ENCODE results near the gene CCDC24. TPM values are rescaled to one million over a fixed set of nuclear protein-coding genes. Genes with fewer than 3 reads are reported as not detected.

The CCDC24 gene
- total and polyA plus RNA-seq, 2 of the 4 experiments (the other 2 are of a cell fraction) = 1.4 to 4.6 TPM

DNA sequence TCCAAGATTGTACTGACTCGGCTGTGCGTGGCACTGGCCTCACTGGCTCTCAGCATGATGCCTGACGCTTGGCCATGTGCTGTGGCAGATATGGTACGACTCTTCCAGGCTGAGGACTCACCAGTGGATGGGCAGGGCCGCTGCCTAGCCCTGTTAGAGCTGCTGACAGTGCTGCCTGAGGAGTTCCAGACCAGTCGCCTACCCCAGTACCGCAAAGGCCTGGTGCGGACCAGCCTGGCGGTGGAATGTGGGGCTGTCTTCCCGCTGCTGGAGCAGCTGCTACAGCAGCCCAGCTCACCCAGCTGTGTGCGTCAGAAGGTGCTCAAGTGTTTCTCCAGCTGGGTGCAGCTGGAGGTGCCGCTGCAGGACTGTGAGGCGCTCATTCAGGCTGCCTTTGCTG, 41.7 kb upstream of the CCDC24 start:
- Histone ChIP-seq H3K4me2 (ENCODE audit: low read depth, low read length) (no peak overlapping the region), H4K8ac (ENCODE audit: low read depth in 2 of 2, low read length in 2 of 2) (no peak overlapping the region), H3K4me1 (ENCODE audit: control insufficient read depth, insufficient read depth, low read length) (peaks cover 15% of the 10 kb centered on the region), H2AK9ac (replicated peaks; ENCODE audit: low read depth, low read length, poor library complexity) (no peak overlapping the region), H2BK15ac (ENCODE audit: low read depth, low read length) (no peak overlapping the region), H2AFZ (replicated peaks; ENCODE audit: low read length, poor library complexity) (no peak overlapping the region), H4K91ac (ENCODE audit: insufficient read depth, low read depth, low read length) (no peak overlapping the region), H3K14ac (replicated peaks; ENCODE audit: low read depth, low read length) (no peak overlapping the region), H3K4ac (ENCODE audit: low read depth, low read length) (no peak overlapping the region), H3K27ac (ENCODE audit: insufficient read depth, low read length) (no peak overlapping the region), H3K9ac (ENCODE audit: low read depth, low read length) (no peak overlapping the region), H3K9me1 (ENCODE audit: insufficient read depth, low read length) (peaks cover 11% of the 10 kb centered on the region), H4K20me1 (ENCODE audit: insufficient read depth, low read length) (peaks cover 19% of the 10 kb centered on the region), H2AK5ac (ENCODE audit: low read depth, low read length) (no peak overlapping the region), H3K23ac (ENCODE audit: low read depth, low read length) (no peak overlapping the region), H3K56ac (ENCODE audit: extremely low read depth, insufficient read depth, low read length) (no peak overlapping the region), H2BK120ac (ENCODE audit: low read depth, low read length) (no peak overlapping the region), H4K5ac (ENCODE audit: low read depth, low read length) (no peak overlapping the region), H3K79me1 (ENCODE audit: low read depth in 1 of 2, low read length in 2 of 2) (peaks cover 26 to 62% of the 10 kb centered on the region in 2 experiments), H3K27me3 (ENCODE audit: control insufficient read depth, insufficient read depth, low read length) (no peaks in the 10 kb centered on the region), H3K9me3 (ENCODE audit: control insufficient read depth, insufficient read depth, low read length) (no peaks in the 10 kb centered on the region), H3K18ac (ENCODE audit: low read depth, low read length) (no peak overlapping the region), H3K4me3 (ENCODE audit: insufficient read depth, low read depth, low read length) (no peak overlapping the region), H2BK20ac (ENCODE audit: low read depth, low read length) (no peak overlapping the region), H2BK5ac (ENCODE audit: low read depth, low read length, poor library complexity, severe bottlenecking) (no peak overlapping the region), H3K36me3 (ENCODE audit: control insufficient read depth, insufficient read depth, low read length) (peaks cover 5% of the 10 kb centered on the region)
- no TSS peak for BruUV-seq (replicated peaks)
- POLR2A ChIA-PET (ENCODE audit: unreplicated experiment) = no interaction called here
- 91% methylated on average over 13 of the region's 13 CpGs; no CpG with 5 or more reads in 1 of the 2 experiments for WGBS, 2 experiments (ENCODE audit: extremely low coverage in 2 of 2, insufficient read length in 1 of 2)
- TF ChIP-seq FOS (IDR thresholded peaks at IDR 0.05; ENCODE audit: low read depth, low read length) = no peak
- no peak for TF ChIP-seq RAD21 (IDR thresholded peaks at IDR 0.05; ENCODE audit: low read length)
- TF ChIP-seq POLR2A (IDR thresholded peaks at IDR 0.05; ENCODE audit: low read depth, low read length) = no peak
- TF ChIP-seq, protein P1, sequence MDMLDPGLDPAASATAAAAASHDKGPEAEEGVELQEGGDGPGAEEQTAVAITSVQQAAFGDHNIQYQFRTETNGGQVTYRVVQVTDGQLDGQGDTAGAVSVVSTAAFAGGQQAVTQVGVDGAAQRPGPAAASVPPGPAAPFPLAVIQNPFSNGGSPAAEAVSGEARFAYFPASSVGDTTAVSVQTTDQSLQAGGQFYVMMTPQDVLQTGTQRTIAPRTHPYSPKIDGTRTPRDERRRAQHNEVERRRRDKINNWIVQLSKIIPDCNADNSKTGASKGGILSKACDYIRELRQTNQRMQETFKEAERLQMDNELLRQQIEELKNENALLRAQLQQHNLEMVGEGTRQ (IDR thresholded peaks at IDR 0.05; ENCODE audit: low read depth, low read length) = no peak
- TF ChIP-seq, protein P2, sequence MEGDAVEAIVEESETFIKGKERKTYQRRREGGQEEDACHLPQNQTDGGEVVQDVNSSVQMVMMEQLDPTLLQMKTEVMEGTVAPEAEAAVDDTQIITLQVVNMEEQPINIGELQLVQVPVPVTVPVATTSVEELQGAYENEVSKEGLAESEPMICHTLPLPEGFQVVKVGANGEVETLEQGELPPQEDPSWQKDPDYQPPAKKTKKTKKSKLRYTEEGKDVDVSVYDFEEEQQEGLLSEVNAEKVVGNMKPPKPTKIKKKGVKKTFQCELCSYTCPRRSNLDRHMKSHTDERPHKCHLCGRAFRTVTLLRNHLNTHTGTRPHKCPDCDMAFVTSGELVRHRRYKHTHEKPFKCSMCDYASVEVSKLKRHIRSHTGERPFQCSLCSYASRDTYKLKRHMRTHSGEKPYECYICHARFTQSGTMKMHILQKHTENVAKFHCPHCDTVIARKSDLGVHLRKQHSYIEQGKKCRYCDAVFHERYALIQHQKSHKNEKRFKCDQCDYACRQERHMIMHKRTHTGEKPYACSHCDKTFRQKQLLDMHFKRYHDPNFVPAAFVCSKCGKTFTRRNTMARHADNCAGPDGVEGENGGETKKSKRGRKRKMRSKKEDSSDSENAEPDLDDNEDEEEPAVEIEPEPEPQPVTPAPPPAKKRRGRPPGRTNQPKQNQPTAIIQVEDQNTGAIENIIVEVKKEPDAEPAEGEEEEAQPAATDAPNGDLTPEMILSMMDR (conservative IDR thresholded peaks at IDR 0.05; ENCODE audit: low read depth, low read length) = no peak
- no peak for TF ChIP-seq SMC3 (IDR thresholded peaks at IDR 0.05; ENCODE audit: low read depth, low read length)
- TF ChIP-seq CHD1 (IDR thresholded peaks at IDR 0.05; ENCODE audit: low read depth, low read length) = no peak
- TF ChIP-seq, protein P3, sequence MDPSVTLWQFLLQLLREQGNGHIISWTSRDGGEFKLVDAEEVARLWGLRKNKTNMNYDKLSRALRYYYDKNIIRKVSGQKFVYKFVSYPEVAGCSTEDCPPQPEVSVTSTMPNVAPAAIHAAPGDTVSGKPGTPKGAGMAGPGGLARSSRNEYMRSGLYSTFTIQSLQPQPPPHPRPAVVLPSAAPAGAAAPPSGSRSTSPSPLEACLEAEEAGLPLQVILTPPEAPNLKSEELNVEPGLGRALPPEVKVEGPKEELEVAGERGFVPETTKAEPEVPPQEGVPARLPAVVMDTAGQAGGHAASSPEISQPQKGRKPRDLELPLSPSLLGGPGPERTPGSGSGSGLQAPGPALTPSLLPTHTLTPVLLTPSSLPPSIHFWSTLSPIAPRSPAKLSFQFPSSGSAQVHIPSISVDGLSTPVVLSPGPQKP (IDR thresholded peaks at IDR 0.05; ENCODE audit: borderline replicate concordance, low read depth, low read length) = no peak
- no peak for DNase-seq
- CTCF ChIA-PET = no interaction called here
- in situ Hi-C loops (cut with MboI; ENCODE audit: low sequenced_read_pairs) = loop anchor here (25.0 kb wide), 1 partner anchor 412 kb away; the partner anchor contains the start of gene PTPRF
- dilution Hi-C loops (cut with HindIII; ENCODE audit: low sequenced_read_pairs, unreplicated experiment) = no loop called here
- ATAC-seq (ENCODE audit: low read depth) = no peak
- intact Hi-C loops (cut with micrococcal nuclease) = no loop called here
